KMS-11 (cell line): ENCODE results near the gene PIP4K2C.

ENCODE experiments used
- H2AFZ ChIP-seq: fragments of 200-600 bp; sonication (generic); 2 replicates; pipeline ENCODE4 v1.6.1; 2016; ENCODE audit warnings: antibody characterized with exemption, mixed run types, low read depth
- H3K27ac ChIP-seq: fragments of 200-600 bp; sonication (generic); 2 replicates; pipeline ENCODE4 v1.6.1; 2016; ENCODE audit warnings: mild to moderate bottlenecking, mixed run types
- H3K27me3 ChIP-seq: fragments of 200-600 bp; sonication (generic); 2 replicates; pipeline ENCODE4 v1.6.1; 2017; ENCODE audit warnings: mild to moderate bottlenecking, low read depth, mixed run types, moderate library complexity; ENCODE audit not compliant: insufficient read depth
- H3K36me3 ChIP-seq: fragments of 200-600 bp; sonication (generic); 2 replicates; pipeline ENCODE4 v1.6.1; 2017; ENCODE audit warnings: mild to moderate bottlenecking, mixed run types; ENCODE audit not compliant: insufficient read depth
- H3K4me1 ChIP-seq: fragments of 200-600 bp; sonication (generic); 2 replicates; pipeline ENCODE4 v1.6.1; 2016; ENCODE audit warnings: mild to moderate bottlenecking, low read depth, mixed run types; ENCODE audit not compliant: poor library complexity, severe bottlenecking
- H3K4me2 ChIP-seq: fragments of 200-600 bp; sonication (generic); 2 replicates; pipeline ENCODE4 v1.7.0; 2016; ENCODE audit warnings: mild to moderate bottlenecking, mixed run types
- H3K4me3 ChIP-seq: fragments of 200-600 bp; sonication (generic); IDR thresholded peaks from 2 replicates; pipeline ENCODE4 v1.6.1; 2017; ENCODE audit warnings: low read depth, low read length, mixed read lengths; ENCODE audit not compliant: insufficient read depth
- H3K79me2 ChIP-seq: fragments of 200-600 bp; sonication (generic); 2 replicates; pipeline ENCODE4 v1.6.1; 2016; ENCODE audit warnings: low read depth, mixed run types; ENCODE audit not compliant: insufficient read depth
- H3K9ac ChIP-seq: fragments of 200-600 bp; sonication (generic); 2 replicates; pipeline ENCODE4 v1.6.1; 2016; ENCODE audit warnings: mild to moderate bottlenecking, mixed run types
- H4K20me1 ChIP-seq: fragments of 200-600 bp; sonication (generic); 2 replicates; pipeline ENCODE4 v1.6.1; 2016; ENCODE audit warnings: mild to moderate bottlenecking, mixed run types; ENCODE audit not compliant: insufficient read depth
- TF ChIP-seq, protein P1 (sequence below): fragments of 200-600 bp; sonication (generic); conservative IDR thresholded peaks from 2 replicates; pipeline ENCODE4 v1.6.1; 2017; ENCODE audit warnings: low read depth, mild to moderate bottlenecking, antibody characterized with exemption, low read length, moderate library complexity, mixed read lengths

The PIP4K2C gene

DNA sequence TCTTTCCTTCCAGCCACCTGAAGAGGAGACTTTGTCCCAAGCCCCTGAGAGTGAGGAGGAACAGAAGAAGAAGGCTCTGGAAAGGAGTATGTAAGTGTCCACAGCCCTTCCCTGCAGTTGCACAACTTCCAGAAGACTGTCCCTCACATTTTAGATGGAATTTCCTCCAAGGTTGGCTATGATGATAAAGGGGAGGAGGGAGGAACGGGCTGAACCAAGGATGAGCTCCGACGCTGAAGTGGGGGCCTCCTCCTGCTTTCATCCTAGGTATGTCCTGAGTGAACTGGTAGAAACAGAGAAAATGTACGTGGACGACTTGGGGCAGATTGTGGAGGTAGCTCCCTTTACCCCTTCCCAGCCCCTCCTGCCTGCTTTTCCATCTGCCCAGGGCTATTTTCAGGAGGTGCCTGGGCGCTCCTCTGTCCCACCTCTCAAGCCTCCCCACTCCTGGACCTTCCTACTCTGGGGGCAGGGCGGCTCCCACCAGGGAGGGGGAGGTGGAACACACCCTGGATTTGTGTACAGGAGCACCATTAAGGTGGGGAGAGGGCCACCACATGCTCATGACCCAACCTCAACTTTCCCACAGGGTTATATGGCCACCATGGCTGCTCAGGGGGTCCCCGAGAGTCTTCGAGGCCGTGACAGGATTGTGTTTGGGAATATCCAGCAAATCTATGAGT lies 22.6 kb downstream of the PIP4K2C start:
- Histone ChIP-seq H2AFZ (peak overlapping the region; percentile 45), H3K9ac (peak overlapping the region; percentile 41), H3K4me3 (no peak overlapping the region), H3K79me2 (no peaks in the 10 kb centered on the region), H3K27ac (peak overlapping the region; percentile 69), H3K36me3 (no peaks in the 10 kb centered on the region), H4K20me1 (no peaks in the 10 kb centered on the region), H3K4me2 (peak overlapping the region; percentile 88), H3K27me3 (no peaks in the 10 kb centered on the region), H3K4me1 (peaks cover 45% of the 10 kb centered on the region)
- TF ChIP-seq, protein P1, sequence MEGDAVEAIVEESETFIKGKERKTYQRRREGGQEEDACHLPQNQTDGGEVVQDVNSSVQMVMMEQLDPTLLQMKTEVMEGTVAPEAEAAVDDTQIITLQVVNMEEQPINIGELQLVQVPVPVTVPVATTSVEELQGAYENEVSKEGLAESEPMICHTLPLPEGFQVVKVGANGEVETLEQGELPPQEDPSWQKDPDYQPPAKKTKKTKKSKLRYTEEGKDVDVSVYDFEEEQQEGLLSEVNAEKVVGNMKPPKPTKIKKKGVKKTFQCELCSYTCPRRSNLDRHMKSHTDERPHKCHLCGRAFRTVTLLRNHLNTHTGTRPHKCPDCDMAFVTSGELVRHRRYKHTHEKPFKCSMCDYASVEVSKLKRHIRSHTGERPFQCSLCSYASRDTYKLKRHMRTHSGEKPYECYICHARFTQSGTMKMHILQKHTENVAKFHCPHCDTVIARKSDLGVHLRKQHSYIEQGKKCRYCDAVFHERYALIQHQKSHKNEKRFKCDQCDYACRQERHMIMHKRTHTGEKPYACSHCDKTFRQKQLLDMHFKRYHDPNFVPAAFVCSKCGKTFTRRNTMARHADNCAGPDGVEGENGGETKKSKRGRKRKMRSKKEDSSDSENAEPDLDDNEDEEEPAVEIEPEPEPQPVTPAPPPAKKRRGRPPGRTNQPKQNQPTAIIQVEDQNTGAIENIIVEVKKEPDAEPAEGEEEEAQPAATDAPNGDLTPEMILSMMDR, result no peak

DNA sequence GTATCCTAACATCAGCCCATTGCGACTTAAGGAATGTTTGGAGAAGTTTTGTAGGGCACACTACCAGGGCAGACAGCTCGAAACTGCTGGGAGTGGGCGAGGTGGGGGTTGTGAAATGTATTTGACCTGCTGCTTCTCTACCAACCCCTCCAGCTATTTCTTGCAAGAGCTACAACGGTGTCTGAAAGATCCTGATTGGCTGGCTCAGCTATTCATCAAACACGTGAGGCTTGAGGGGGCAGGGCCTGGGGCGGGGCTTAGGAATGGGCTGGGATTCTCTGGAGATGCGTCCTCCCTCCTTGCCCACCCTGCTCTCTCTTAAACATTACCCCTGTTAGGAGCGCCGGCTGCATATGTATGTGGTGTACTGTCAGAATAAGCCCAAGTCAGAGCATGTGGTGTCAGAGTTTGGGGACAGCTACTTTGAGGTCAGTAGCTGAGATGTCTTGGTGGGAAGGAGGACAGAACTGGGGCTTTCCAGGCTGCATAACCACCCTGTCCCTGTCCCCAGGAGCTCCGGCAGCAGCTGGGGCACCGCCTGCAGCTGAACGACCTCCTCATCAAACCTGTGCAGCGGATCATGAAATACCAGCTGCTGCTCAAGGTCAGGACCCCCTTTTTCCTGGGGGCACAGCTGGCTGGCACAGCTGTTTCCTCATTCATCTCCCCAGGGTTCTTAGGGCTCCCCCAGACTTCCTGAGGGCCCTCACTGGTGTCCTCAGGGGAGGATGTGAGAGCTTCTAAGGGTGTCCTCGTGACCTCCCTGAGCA lies 23.4 kb downstream of the PIP4K2C start:
- peak overlapping the region; percentile 41 for H3K9ac ChIP-seq
- peak overlapping the region; percentile 88 for H3K4me2 ChIP-seq
- H3K4me3 ChIP-seq, result no peak overlapping the region
- no peaks in the 10 kb centered on the region for H3K79me2 ChIP-seq
- no peaks in the 10 kb centered on the region for H4K20me1 ChIP-seq
- H3K4me1 ChIP-seq, result peaks cover 45% of the 10 kb centered on the region
- TF ChIP-seq, protein P1, result no peak
- H3K27ac ChIP-seq, result peak overlapping the region; percentile 69
- H3K27me3 ChIP-seq, result no peaks in the 10 kb centered on the region
- H3K36me3 ChIP-seq, result no peaks in the 10 kb centered on the region
- H2AFZ ChIP-seq, result peak overlapping the region; percentile 45

DNA sequence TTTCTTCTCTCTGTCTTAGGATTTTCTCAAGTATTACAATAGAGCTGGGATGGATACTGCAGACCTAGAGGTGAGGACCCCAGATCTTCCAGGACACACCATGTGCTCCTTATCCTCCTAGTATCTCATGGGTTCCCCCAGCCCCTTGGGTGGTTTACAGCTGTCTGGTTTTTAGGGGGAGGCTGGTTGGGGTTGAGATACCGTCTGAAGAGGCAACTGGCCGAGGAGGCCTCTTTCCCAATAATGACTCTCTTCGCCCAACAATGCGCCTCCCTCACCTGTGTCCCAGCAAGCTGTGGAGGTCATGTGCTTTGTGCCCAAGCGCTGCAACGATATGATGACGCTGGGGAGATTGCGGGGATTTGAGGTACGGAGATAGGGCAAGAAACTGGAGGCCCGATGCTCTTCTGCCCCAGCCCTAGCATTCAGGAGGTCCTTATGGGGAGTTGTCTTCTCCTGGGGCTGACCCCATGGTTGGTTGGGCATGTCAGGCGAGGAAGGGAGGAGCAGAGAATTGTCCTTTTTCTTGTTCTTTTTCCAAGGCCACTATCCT lies 24.0 kb downstream of the PIP4K2C start:
- Histone ChIP-seq H3K27ac (peak overlapping the region; percentile 69), H3K9ac (peak overlapping the region; percentile 41; the same call in 1 of the 2 replicates), H3K4me2 (peak overlapping the region; percentile 88), H3K4me1 (peaks cover 45% of the 10 kb centered on the region), H2AFZ (peak overlapping the region; percentile 45; the same call in 1 of the 2 replicates), H3K27me3 (no peaks in the 10 kb centered on the region), H4K20me1 (no peaks in the 10 kb centered on the region), H3K79me2 (no peaks in the 10 kb centered on the region), H3K4me3 (no peak overlapping the region), H3K36me3 (no peaks in the 10 kb centered on the region)
- TF ChIP-seq, protein P1, result no peak

DNA sequence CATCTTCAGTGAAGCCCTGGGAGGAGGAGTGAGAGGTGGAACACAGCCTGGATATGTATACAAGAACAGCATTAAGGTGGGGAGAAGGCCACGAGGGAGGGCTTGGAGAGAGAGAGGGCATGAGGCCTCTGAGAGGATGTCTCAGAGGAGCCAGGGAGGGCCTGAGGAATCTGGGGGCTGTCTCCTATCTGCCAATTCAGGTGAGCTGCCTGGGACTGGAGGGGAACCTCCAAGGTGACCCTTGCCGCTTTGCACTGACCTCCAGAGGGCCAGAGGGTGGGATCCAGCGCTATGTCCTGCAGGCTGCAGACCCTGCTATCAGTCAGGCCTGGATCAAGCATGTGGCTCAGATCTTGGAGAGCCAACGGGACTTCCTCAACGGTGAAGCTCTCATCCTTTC lies 24.6 kb downstream of the PIP4K2C start:
- Histone ChIP-seq H3K79me2 (no peaks in the 10 kb centered on the region), H3K9ac (no peak overlapping the region), H3K27ac (no peak overlapping the region), H3K4me3 (no peak overlapping the region), H4K20me1 (no peaks in the 10 kb centered on the region), H3K36me3 (no peaks in the 10 kb centered on the region), H3K4me1 (peaks cover 44% of the 10 kb centered on the region), H2AFZ (no peak overlapping the region), H3K4me2 (peak overlapping the region; percentile 88; the same call in 1 of the 2 replicates), H3K27me3 (no peaks in the 10 kb centered on the region)
- TF ChIP-seq, protein P1, result no peak
